AG04450 (cell line): ENCODE data around the gene TMEM52. TPM values are rescaled to one million over a fixed set of nuclear protein-coding genes. Genes with fewer than 3 reads are reported as not detected.
A peak's percentile ranks its signal among the peaks of the same experiment; 100 is the strongest.

ENCODE experiments used
- CTCF ChIA-PET: fragments of 300-600, 350-600 bp; formaldehyde crosslinking; extraction: SDS; loops from one replicate; lab custom pipeline; 2022; ENCODE audit warnings: antibody characterized with exemption, inconsistent platforms; lab: Charles Lee
- POLR2A ChIA-PET: fragments of 350-600 bp; formaldehyde crosslinking; extraction: SDS; loops from one replicate; lab custom pipeline; 2021; ENCODE audit warnings: antibody characterized with exemption, inconsistent platforms; lab: Yijun Ruan, JAX
- DNase-seq: peaks from one replicate; pipeline ENCODE4 v3.0.0-alpha.2; 2011; ENCODE audit warnings: low read depth, low spot score
- H3K27ac ChIP-seq: one replicate; pipeline ENCODE4 v1.5.1; 2012; ENCODE audit warnings: low read depth, low read length, control low read depth
- H3K27me3 ChIP-seq: one replicate; pipeline ENCODE4 v1.6.0; 2012; ENCODE audit warnings: low read length; ENCODE audit not compliant: control insufficient read depth, insufficient read depth
- H3K4me3 ChIP-seq: 2 replicates; pipeline ENCODE4 v1.5.1; 2011; ENCODE audit warnings: mild to moderate bottlenecking, low read depth, low read length, control low read depth
- H3K9me3 ChIP-seq: 2 replicates; pipeline ENCODE4 v1.5.1; 2012; ENCODE audit warnings: low read length; ENCODE audit not compliant: control insufficient read depth, insufficient read depth
- polyA plus RNA-seq: library from polyadenylated mRNA; depleted of rRNA; stranded (reverse); fragments of >200 nt; gene quantifications from 2 replicates; pipeline ENCODE4 v1.2.3, GENCODE V29; 2011
- TF ChIP-seq, protein P1 (sequence below): IDR thresholded peaks from 2 replicates; pipeline ENCODE4 v1.5.1; 2011; ENCODE audit warnings: low read depth, low read length, control low read depth, inconsistent platforms

The TMEM52 gene
- polyA plus RNA-seq, 1 experiment, result 0.30 TPM

DNA sequence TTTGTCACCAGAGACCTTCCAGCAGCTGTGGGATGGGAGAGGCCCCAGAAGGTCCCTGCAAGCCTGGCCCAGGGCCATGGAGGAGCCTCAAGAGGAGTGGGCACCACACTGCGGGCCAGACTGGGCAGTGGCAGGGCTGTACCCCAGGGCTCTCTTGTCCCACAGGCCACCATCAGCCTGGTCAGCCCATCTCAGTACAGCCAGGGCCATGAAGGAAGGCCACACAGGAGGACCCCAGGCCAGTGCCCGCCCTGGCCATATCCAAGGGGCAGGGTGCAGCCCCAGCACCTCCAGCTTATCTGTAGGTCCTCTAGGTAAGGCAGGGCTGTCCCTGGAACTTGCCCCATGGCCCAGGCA, 25.1 kb downstream of the TMEM52 start:
- ChIA-PET POLR2A (no interaction called here), CTCF (no interaction called here)

DNA sequence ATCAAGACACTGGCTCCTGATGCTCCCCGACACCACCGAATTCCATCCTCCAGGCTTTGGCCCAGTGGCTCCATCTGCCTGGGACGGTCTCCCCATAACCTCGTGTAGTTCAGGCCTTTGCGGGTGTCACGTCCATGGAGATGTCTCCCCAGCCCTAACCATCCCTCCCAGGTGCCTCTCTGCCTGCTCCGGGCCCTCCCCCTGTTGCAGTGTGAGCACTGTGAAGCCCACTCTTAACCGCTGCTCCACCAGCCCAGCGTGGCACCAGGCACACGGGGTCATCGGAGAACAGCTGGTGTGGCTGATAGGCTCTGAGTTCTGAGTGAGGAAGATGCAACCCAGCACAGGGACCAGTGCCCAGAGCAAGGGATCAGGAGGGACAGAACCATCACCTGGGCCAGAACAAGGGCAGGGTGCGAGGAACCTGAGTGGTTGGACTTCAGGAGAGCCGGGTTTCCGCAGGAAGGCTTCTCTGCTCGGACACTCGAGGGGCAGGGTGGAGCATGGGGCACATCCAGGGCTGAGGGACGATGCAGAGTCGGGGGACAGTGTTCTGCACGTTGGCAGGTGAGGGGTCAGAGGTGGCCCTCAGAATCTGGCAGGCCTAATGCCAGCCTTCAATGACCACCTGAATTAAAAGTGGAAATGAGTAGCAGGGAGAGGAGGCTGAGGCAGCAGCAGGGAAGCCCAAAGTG, 25.6 kb downstream of the TMEM52 start:
- TF ChIP-seq, protein P1, sequence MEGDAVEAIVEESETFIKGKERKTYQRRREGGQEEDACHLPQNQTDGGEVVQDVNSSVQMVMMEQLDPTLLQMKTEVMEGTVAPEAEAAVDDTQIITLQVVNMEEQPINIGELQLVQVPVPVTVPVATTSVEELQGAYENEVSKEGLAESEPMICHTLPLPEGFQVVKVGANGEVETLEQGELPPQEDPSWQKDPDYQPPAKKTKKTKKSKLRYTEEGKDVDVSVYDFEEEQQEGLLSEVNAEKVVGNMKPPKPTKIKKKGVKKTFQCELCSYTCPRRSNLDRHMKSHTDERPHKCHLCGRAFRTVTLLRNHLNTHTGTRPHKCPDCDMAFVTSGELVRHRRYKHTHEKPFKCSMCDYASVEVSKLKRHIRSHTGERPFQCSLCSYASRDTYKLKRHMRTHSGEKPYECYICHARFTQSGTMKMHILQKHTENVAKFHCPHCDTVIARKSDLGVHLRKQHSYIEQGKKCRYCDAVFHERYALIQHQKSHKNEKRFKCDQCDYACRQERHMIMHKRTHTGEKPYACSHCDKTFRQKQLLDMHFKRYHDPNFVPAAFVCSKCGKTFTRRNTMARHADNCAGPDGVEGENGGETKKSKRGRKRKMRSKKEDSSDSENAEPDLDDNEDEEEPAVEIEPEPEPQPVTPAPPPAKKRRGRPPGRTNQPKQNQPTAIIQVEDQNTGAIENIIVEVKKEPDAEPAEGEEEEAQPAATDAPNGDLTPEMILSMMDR, result no peak
- Histone ChIP-seq H3K27me3 (no peaks in the 10 kb centered on the region), H3K27ac (no peak overlapping the region), H3K9me3 (no peaks in the 10 kb centered on the region), H3K4me3 (no peak overlapping the region)
- ChIA-PET POLR2A (no interaction called here), CTCF (no interaction called here)
- no peak for DNase-seq

More for the DNA sequence above, 25.1 kb downstream of the TMEM52 start:
- H3K27me3 ChIP-seq, result no peaks in the 10 kb centered on the region
- no peak for DNase-seq
- no peak overlapping the region for H3K4me3 ChIP-seq
- H3K27ac ChIP-seq, result no peak overlapping the region
- H3K9me3 ChIP-seq, result no peaks in the 10 kb centered on the region
- TF ChIP-seq, protein P1, result no peak

DNA sequence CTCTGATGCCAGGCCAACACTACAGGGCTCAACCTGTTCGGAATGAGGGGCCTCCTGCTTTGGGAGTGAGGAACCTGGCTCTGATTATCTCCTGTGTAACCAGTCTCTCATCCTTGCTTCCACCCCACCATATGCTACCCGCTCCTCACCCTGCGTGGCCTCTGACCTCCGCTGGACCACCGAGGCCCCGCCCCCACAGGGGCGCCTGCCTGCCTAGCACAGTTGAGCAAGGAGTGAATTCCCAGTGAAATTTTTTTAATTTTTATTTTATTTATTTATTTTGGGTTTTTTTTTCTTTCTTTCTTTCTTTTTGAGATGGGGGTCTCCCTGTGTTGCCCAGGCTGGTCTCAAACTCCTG, 26.3 kb downstream of the TMEM52 start:
- Histone ChIP-seq H3K4me3 (no peak overlapping the region), H3K27ac (no peak overlapping the region), H3K9me3 (no peaks in the 10 kb centered on the region), H3K27me3 (no peaks in the 10 kb centered on the region)
- TF ChIP-seq, protein P1, result no peak
- POLR2A ChIA-PET, result no interaction called here
- no peak for DNase-seq
- CTCF ChIA-PET, result no interaction called here

DNA sequence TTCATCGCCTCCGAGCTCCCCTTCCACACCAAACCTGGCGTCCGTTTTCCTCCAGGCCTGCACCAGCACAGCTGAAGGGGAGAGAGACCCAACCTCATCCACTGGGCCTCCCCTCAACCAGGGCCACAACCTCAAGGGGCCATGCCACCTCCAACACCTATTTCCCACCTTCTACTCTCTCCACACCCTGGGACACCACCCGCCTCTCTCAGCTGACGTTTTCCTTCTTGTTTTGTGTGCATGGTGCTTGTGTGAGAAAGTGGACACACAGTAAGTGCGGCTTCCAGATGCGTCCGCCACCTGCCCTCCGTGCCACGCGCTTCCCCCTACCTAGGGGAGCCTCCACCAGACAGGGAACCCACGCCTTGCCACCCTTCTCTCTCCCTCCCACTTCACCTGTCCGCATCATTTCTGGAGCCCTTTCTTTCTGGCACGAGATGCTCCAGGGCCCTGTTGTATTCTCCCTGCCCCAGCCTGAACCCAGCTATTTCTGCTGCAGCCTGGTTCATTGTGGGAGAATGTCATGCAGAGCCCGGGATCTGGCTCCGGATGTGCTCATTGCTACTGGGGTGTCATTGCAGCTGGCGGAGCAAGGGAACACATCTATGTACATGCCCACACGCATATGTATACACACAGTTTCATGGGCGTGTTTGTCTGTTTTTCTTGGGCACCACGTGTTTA, 26.9 kb downstream of the TMEM52 start:
- H3K4me3 ChIP-seq, result peak overlapping the region; percentile 76
- H3K27ac ChIP-seq, result peak overlapping the region; percentile 11
- DNase-seq, result no peak
- no peaks in the 10 kb centered on the region for H3K9me3 ChIP-seq
- TF ChIP-seq, protein P1, result no peak
- no peaks in the 10 kb centered on the region for H3K27me3 ChIP-seq
- POLR2A ChIA-PET, result interaction anchor here (0.6 to 1.3 kb wide), 5 partner anchors 9 to 166 kb away, joined by 3 to 11 read pairs (median 4); no protein-coding TSS in a partner anchor
- CTCF ChIA-PET, result interaction anchor here (0.5 to 1.4 kb wide), 2 partner anchors 14 to 17 kb away, joined by 7 to 10 read pairs; no protein-coding TSS in a partner anchor
